ENCODE results near the gene ATP6V0C.
A peak's percentile ranks its signal among the peaks of the same experiment; 100 is the strongest.

- TF ChIP-seq, protein P1, sequence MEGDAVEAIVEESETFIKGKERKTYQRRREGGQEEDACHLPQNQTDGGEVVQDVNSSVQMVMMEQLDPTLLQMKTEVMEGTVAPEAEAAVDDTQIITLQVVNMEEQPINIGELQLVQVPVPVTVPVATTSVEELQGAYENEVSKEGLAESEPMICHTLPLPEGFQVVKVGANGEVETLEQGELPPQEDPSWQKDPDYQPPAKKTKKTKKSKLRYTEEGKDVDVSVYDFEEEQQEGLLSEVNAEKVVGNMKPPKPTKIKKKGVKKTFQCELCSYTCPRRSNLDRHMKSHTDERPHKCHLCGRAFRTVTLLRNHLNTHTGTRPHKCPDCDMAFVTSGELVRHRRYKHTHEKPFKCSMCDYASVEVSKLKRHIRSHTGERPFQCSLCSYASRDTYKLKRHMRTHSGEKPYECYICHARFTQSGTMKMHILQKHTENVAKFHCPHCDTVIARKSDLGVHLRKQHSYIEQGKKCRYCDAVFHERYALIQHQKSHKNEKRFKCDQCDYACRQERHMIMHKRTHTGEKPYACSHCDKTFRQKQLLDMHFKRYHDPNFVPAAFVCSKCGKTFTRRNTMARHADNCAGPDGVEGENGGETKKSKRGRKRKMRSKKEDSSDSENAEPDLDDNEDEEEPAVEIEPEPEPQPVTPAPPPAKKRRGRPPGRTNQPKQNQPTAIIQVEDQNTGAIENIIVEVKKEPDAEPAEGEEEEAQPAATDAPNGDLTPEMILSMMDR (IDR thresholded peaks at IDR 0.05; ENCODE audit: insufficient read depth, low read length) = peak; percentile 96
- no peak for TF ChIP-seq POLR2AphosphoS5 (IDR thresholded peaks at IDR 0.05; ENCODE audit: low read depth)
- TF ChIP-seq GABPA (IDR thresholded peaks at IDR 0.05; ENCODE audit: low read depth) = no peak
These were observed 12.6 kb upstream of the ATP6V0C start for GRCh38 chr16:2500918-2501750.
